Measurements from ENCODE around the gene HNF1B. TPM values are rescaled to one million over a fixed set of nuclear protein-coding genes. Genes with fewer than 3 reads are reported as not detected.

Gene HNF1B
- total RNA-seq = 1 to 10 TPM; 5.2 to 7.0 (median 5.7) TPM
- long read RNA-seq = 0 reads

GRCh38 chr17:37744961-37745800 is at the start of gene HNF1B:
TSS of gene HNF1B (minus strand) at chr17:37745059. CDS start at chr17:37744884, 175 bp downstream.
- peaks cover 0 to 11% (median 0%) of the 10 kb centered on the region in 4 donors for H3K4me1 ChIP-seq
- TF ChIP-seq POLR2A (IDR thresholded peaks at IDR 0.05) (peak; percentile 88), CTCF (IDR thresholded peaks at IDR 0.05) (peak in 1 of 4 donors; percentile 15)
- H3K9me3 ChIP-seq = no peaks in the 10 kb centered on the region
- WGBS (ENCODE audit: insufficient coverage, low coverage, low lambda C conversion rate, missing lambda C conversion rate) = 0% methylated on average over 21 of the region's 35 CpGs
- intact Hi-C loops (cut with DNase I) = no loop called here
- peak; percentile 40 to 65 (median 58) for ATAC-seq
- no peaks in the 10 kb centered on the region for H3K27me3 ChIP-seq
- H3K4me3 ChIP-seq = peak within 1 kb of the TSS; percentile 61 to 73 (median 71)
- H3K27ac ChIP-seq = peak within 1 kb of the TSS; percentile 87 to 95 (median 91)
- no peaks in the 10 kb centered on the region for H3K36me3 ChIP-seq
- peak; percentile 65 to 80 (median 74) for DNase-seq

- ATAC-seq (no peak), DNase-seq (no peak)
- no peaks in the 10 kb centered on the region for H3K27me3 ChIP-seq
- H3K36me3 ChIP-seq = no peaks in the 10 kb centered on the region
- WGBS (ENCODE audit: insufficient coverage, low coverage, low lambda C conversion rate, missing lambda C conversion rate) = 66% methylated on average over 2 of the region's 2 CpGs
- intact Hi-C loops (cut with DNase I) = no loop called here
- TF ChIP-seq POLR2A (IDR thresholded peaks at IDR 0.05) (no peak), CTCF (IDR thresholded peaks at IDR 0.05) (no peak)
- no peak overlapping the region for H3K4me3 ChIP-seq
- no peaks in the 10 kb centered on the region for H3K9me3 ChIP-seq
- H3K4me1 ChIP-seq = peaks cover 0 to 1% (median 0%) of the 10 kb centered on the region in 4 donors
- H3K27ac ChIP-seq = no peak overlapping the region
Measured at GRCh38 chr17:37792787-37793186, 47.9 kb upstream of the HNF1B start.

- H3K4me3 ChIP-seq = no peak overlapping the region
- no peak for DNase-seq
- H3K27ac ChIP-seq = no peak overlapping the region
- intact Hi-C loops (cut with DNase I) = no loop called here
- H3K4me1 ChIP-seq = peaks cover 0 to 12% (median 5%) of the 10 kb centered on the region in 4 donors
- no peaks in the 10 kb centered on the region for H3K27me3 ChIP-seq
- TF ChIP-seq POLR2A (IDR thresholded peaks at IDR 0.05) (no peak), CTCF (IDR thresholded peaks at IDR 0.05) (peak; percentile 46 to 69 (median 56))
- H3K9me3 ChIP-seq = no peaks in the 10 kb centered on the region
- 53% methylated on average over 16 of the region's 19 CpGs for WGBS (ENCODE audit: insufficient coverage, low coverage, low lambda C conversion rate, missing lambda C conversion rate)
- H3K36me3 ChIP-seq = no peaks in the 10 kb centered on the region
- peak in 2 of 4 donors; percentile 36 to 52 for ATAC-seq
Measured at GRCh38 chr17:37791447-37792399, 46.9 kb upstream of the HNF1B start.

- Histone ChIP-seq H3K4me3 (no peak overlapping the region), H3K27ac (no peak overlapping the region), H3K4me1 (peaks cover 0 to 14% (median 5%) of the 10 kb centered on the region in 4 donors), H3K9me3 (no peaks in the 10 kb centered on the region), H3K27me3 (no peaks in the 10 kb centered on the region), H3K36me3 (no peaks in the 10 kb centered on the region)
- DNase-seq (no peak), ATAC-seq (no peak)
- intact Hi-C loops (cut with DNase I) = no loop called here
- 86% methylated on average over 5 of the region's 9 CpGs for WGBS (ENCODE audit: insufficient coverage, low coverage, low lambda C conversion rate, missing lambda C conversion rate)
- TF ChIP-seq CTCF (IDR thresholded peaks at IDR 0.05) (no peak), POLR2A (IDR thresholded peaks at IDR 0.05) (no peak)
Measured at GRCh38 chr17:37789771-37790541, 45.1 kb upstream of the HNF1B start.

Data from right lobe of liver (tissue), 6 donors.